Measurements from ENCODE around the gene ANTKMT.

DNA sequence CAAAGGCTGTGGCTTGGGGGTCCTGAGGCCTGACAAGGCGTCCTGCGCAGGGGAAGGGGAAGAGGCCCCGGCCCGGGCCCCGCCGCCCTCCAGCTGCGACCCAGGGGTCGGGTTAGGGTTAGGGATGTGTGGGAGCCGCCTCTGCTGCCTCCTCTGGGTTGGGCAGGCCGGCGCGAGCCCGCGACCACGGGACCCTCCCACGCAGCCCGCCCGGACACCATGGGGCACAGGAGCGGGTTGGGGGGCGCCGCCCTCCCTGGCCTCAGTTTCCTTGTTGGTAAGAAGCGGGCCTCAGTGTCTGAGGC is 19.5 kb downstream of the ANTKMT start:
- TF ChIP-seq POLR2AphosphoS5 (IDR thresholded peaks at IDR 0.05; ENCODE audit: borderline replicate concordance, low read depth, low read length) (no peak), FOXP2 (optimal IDR thresholded peaks at IDR 0.05; ENCODE audit: control extremely low read depth, extremely low read length, insufficient read depth) (no peak)
